ENCODE data around the gene TBCK.

The TBCK gene

GRCh38 chr4:106041294-106042002, 274.6 kb downstream of the TBCK start:
- TF ChIP-seq GATA2 (IDR thresholded peaks at IDR 0.05; ENCODE audit: low read depth, low read length): no peak
- TF ChIP-seq GATA3 (IDR thresholded peaks at IDR 0.05; ENCODE audit: low read depth, low read length): no peak

GRCh38 chr4:106039796-106040195, 276.2 kb downstream of the TBCK start:
- TF ChIP-seq GATA3 (IDR thresholded peaks at IDR 0.05; ENCODE audit: low read depth, low read length): no peak
- TF ChIP-seq GATA2 (IDR thresholded peaks at IDR 0.05; ENCODE audit: low read depth, low read length): no peak

- TF ChIP-seq GATA3 (IDR thresholded peaks at IDR 0.05; ENCODE audit: low read depth, low read length) (no peak), GATA2 (IDR thresholded peaks at IDR 0.05; ENCODE audit: low read depth, low read length) (no peak)
Observed at GRCh38 chr4:106038908-106039307, 277.1 kb downstream of the TBCK start.

GRCh38 chr4:106038012-106038411, 278.0 kb downstream of the TBCK start:
- TF ChIP-seq GATA3 (IDR thresholded peaks at IDR 0.05; ENCODE audit: low read depth, low read length) (no peak), GATA2 (IDR thresholded peaks at IDR 0.05; ENCODE audit: low read depth, low read length) (no peak)

GRCh38 chr4:106036848-106037247, 279.2 kb downstream of the TBCK start:
- TF ChIP-seq GATA3 (IDR thresholded peaks at IDR 0.05; ENCODE audit: low read depth, low read length) (no peak), GATA2 (IDR thresholded peaks at IDR 0.05; ENCODE audit: low read depth, low read length) (no peak)

GRCh38 chr4:106036334-106036733, 279.7 kb downstream of the TBCK start:
- no peak for TF ChIP-seq GATA3 (IDR thresholded peaks at IDR 0.05; ENCODE audit: low read depth, low read length)

- TF ChIP-seq GATA2 (IDR thresholded peaks at IDR 0.05; ENCODE audit: low read depth, low read length): no peak
- no peak for TF ChIP-seq GATA3 (IDR thresholded peaks at IDR 0.05; ENCODE audit: low read depth, low read length)
Observed at GRCh38 chr4:106035204-106035603, 280.8 kb downstream of the TBCK start.

GRCh38 chr4:106034751-106035150, 281.3 kb downstream of the TBCK start:
- TF ChIP-seq GATA2 (IDR thresholded peaks at IDR 0.05; ENCODE audit: low read depth, low read length) (no peak), GATA3 (IDR thresholded peaks at IDR 0.05; ENCODE audit: low read depth, low read length) (no peak)

GRCh38 chr4:106034220-106034619, 281.8 kb downstream of the TBCK start:
- TF ChIP-seq GATA2 (IDR thresholded peaks at IDR 0.05; ENCODE audit: low read depth, low read length) (no peak), GATA3 (IDR thresholded peaks at IDR 0.05; ENCODE audit: low read depth, low read length) (no peak)

GRCh38 chr4:106033469-106033868, 282.5 kb downstream of the TBCK start:
- TF ChIP-seq GATA2 (IDR thresholded peaks at IDR 0.05; ENCODE audit: low read depth, low read length) (no peak), GATA3 (IDR thresholded peaks at IDR 0.05; ENCODE audit: low read depth, low read length) (no peak)

- no peak for TF ChIP-seq GATA3 (IDR thresholded peaks at IDR 0.05; ENCODE audit: low read depth, low read length)
Observed at GRCh38 chr4:106032851-106033286, 283.1 kb downstream of the TBCK start.

- TF ChIP-seq GATA2 (IDR thresholded peaks at IDR 0.05; ENCODE audit: low read depth, low read length): no peak
- TF ChIP-seq GATA3 (IDR thresholded peaks at IDR 0.05; ENCODE audit: low read depth, low read length): no peak
Observed at GRCh38 chr4:106022454-106022853, 293.6 kb downstream of the TBCK start.

- TF ChIP-seq GATA2 (IDR thresholded peaks at IDR 0.05; ENCODE audit: low read depth, low read length) (no peak), GATA3 (IDR thresholded peaks at IDR 0.05; ENCODE audit: low read depth, low read length) (no peak)
Observed at GRCh38 chr4:106021737-106022410, 294.1 kb downstream of the TBCK start.

GRCh38 chr4:106019771-106020170, 296.2 kb downstream of the TBCK start:
- no peak for TF ChIP-seq GATA2 (IDR thresholded peaks at IDR 0.05; ENCODE audit: low read depth, low read length)

- TF ChIP-seq GATA2 (IDR thresholded peaks at IDR 0.05; ENCODE audit: low read depth, low read length) (no peak), GATA3 (IDR thresholded peaks at IDR 0.05; ENCODE audit: low read depth, low read length) (no peak)
Observed at GRCh38 chr4:106017975-106018374, 298.0 kb downstream of the TBCK start.

All from SH-SY5Y (cell line).